ENCODE measurements around the gene ZNF136. TPM values are rescaled to one million over a fixed set of nuclear protein-coding genes. Genes with fewer than 3 reads are reported as not detected.

Gene ZNF136
- total and polyA plus RNA-seq, 9 donors, result 8.8 to 18.8 (median 16.2) TPM

DNA sequence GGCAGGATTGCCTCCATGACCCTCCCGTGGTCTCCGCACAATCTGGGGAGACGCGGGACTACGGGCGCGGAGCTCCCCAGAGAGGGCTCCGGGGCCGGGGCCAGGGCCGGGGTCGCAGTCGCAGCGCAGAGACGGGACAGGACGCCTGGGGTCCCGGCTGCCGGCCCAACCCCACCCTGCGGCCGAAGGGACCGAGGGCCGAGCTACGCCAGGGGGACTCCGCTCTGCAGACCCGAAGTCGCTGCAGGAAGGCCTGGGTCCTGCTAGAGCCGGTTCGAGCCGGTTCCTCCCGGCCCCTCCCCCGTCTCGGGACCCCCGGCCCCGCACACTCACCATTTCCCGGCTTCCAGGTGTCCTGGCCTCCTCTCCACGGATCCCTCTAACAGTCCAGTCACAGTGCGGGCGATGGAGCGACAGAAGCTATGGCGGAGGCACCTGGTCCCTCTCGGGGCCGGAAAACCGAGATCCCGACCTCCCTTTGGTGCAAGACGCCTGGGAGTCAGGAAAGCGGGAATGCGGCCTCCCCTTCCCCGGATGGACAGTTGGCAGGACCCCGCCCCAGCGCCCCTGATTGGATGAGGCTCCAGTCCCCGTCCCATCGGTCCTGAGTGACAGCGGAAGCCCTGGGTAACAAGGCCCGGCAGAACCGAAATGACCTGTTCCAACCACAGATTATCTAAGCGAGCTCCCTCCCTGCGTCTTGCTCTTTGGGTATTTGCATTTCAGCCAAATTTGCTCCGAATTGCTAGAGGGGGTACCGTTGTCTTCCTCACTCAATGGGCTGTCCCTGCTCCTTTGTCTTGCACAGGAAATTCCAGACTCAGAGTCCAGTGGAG is 6.5 kb upstream of the ZNF136 start, which contains the start of gene ZNF625:
ZNF625 (minus strand) TSS at position 512 of the 836 bp plus-strand sequence; CDS start at position 336, 176 bp downstream.
- WGBS, 3 donors, result 1% methylated on average over 51 to 58 of the region's 58 CpGs
- peak within 1 kb of the TSS; percentile 36 to 70 for H3K27ac ChIP-seq
- TF ChIP-seq EP300 (IDR thresholded peaks at IDR 0.05), result no peak
- TF ChIP-seq, protein P1, sequence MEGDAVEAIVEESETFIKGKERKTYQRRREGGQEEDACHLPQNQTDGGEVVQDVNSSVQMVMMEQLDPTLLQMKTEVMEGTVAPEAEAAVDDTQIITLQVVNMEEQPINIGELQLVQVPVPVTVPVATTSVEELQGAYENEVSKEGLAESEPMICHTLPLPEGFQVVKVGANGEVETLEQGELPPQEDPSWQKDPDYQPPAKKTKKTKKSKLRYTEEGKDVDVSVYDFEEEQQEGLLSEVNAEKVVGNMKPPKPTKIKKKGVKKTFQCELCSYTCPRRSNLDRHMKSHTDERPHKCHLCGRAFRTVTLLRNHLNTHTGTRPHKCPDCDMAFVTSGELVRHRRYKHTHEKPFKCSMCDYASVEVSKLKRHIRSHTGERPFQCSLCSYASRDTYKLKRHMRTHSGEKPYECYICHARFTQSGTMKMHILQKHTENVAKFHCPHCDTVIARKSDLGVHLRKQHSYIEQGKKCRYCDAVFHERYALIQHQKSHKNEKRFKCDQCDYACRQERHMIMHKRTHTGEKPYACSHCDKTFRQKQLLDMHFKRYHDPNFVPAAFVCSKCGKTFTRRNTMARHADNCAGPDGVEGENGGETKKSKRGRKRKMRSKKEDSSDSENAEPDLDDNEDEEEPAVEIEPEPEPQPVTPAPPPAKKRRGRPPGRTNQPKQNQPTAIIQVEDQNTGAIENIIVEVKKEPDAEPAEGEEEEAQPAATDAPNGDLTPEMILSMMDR (IDR thresholded peaks at IDR 0.05), result no peak
- peak; percentile 53 for TF ChIP-seq POLR2A (IDR thresholded peaks at IDR 0.05)
- H3K9me3 ChIP-seq, result no peaks in the 10 kb centered on the region
- peak within 1 kb of the TSS; percentile 71 for H3K4me3 ChIP-seq
- no peaks in the 10 kb centered on the region for H3K36me3 ChIP-seq
- intact Hi-C loops (cut with DNase I), result loop anchor here in 1 of 4 donors (5.0 kb wide), 1 partner anchor 344 kb away; the partner anchor contains the start of gene ZNF440
- H3K4me1 ChIP-seq (ENCODE audit: insufficient read depth), result peaks cover 2% of the 10 kb centered on the region
- peak; percentile 85 to 89 (median 86) for DNase-seq
- H3K27me3 ChIP-seq, result no peaks in the 10 kb centered on the region

DNA sequence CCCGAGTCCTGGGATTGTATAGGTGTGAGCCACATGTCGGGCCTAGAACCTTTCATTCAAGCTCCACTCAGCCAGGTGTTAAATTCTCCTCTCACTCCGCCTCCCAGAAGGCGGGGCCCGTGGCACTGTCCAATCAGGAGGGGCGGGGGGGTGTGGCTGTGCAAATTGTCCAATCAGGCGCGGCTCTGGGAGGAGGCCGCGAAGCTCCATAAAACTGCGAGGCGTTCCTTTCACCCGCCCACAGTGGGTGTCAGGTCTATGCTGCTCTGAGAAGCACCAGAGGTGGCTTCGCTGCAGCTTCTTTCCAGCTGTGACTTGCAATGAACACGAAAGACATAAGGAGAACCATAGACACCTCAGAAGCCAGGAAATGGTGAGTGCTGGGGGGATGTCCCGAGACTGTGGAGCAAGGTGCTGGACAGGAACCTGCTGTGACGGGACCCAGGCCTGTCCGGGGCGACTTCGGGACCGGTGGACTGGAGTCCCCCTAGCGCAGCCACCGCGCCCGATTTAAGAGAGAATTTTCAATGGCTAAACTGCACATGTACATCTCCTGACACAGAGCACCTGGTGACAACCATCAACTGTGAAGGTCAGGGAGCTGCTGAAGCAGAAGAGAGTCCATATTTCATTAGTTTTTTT is 3.0 kb upstream of the ZNF136 start:
- Histone ChIP-seq H3K4me1 (ENCODE audit: insufficient read depth) (peaks cover 7% of the 10 kb centered on the region), H3K4me3 (no peak overlapping the region), H3K9me3 (no peaks in the 10 kb centered on the region), H3K27ac (no peak overlapping the region), H3K27me3 (no peaks in the 10 kb centered on the region), H3K36me3 (no peaks in the 10 kb centered on the region)
- TF ChIP-seq, protein P1 (IDR thresholded peaks at IDR 0.05), result no peak
- TF ChIP-seq POLR2A (IDR thresholded peaks at IDR 0.05) (no peak), EP300 (IDR thresholded peaks at IDR 0.05) (no peak)
- intact Hi-C loops (cut with DNase I), result loop anchor here in 1 of 4 donors (5.0 kb wide), 1 partner anchor 348 kb away; the partner anchor contains the start of gene ZNF440
- no peak for DNase-seq
- 91 to 93% (median 93%) methylated on average over 25 of the region's 25 CpGs for WGBS, 3 donors

DNA sequence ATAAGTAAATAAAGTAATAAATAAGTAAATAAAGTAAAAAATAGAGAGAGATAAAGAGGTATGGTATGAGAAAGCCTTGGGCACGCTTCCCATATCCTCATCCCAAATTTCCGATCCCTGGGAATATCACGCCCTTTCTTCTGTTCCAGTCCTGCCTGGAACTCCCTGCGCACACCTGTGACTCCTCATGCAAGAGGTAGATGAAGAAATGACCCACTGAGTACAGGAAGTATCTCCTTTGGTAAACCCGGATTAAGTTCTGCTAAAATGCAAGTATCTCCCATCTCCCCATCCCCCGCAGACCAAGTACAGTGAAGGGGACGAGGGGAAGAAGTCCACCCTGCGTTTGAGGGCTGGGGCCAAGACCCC is 399 bp upstream of the ZNF136 start:
- no peak for DNase-seq
- Histone ChIP-seq H3K36me3 (no peaks in the 10 kb centered on the region), H3K4me1 (ENCODE audit: insufficient read depth) (peaks cover 8% of the 10 kb centered on the region), H3K4me3 (peak overlapping the region; percentile 81), H3K27me3 (no peaks in the 10 kb centered on the region), H3K27ac (peak overlapping the region; percentile 89), H3K9me3 (no peaks in the 10 kb centered on the region)
- intact Hi-C loops (cut with DNase I), result no loop called here
- TF ChIP-seq EP300 (IDR thresholded peaks at IDR 0.05), result no peak
- 6 to 11% (median 7%) methylated on average over 8 of the region's 8 CpGs for WGBS, 3 donors

DNA sequence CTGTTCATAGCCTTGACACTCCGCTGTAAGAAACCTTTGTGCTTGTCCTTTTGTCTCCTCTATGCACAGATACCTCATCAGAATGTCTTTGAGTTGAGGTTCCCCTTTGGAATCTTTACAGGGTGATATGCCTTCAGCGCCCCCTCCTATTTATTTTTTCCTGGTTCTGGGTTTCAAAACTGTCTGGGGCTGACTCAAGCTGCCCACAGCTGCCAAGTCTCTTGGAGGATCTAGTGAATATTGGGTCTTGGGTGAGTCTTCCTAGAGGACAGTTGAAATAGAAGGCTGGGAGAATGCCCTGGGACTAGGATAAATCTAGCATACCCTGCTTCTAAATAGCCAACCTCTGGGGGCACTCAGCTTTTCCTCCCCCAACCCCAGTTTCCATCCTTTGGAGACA is 930 bp downstream of the ZNF136 start:
- Histone ChIP-seq H3K9me3 (no peaks in the 10 kb centered on the region), H3K36me3 (no peaks in the 10 kb centered on the region), H3K4me3 (peak overlapping the region; percentile 81), H3K27me3 (no peaks in the 10 kb centered on the region), H3K27ac (no peak overlapping the region), H3K4me1 (ENCODE audit: insufficient read depth) (peaks cover 8% of the 10 kb centered on the region)
- DNase-seq, result no peak
- TF ChIP-seq, protein P1 (IDR thresholded peaks at IDR 0.05), result no peak
- no peak for TF ChIP-seq POLR2A (IDR thresholded peaks at IDR 0.05)
- TF ChIP-seq EP300 (IDR thresholded peaks at IDR 0.05), result no peak
- 0 to 2% (median 2%) methylated on average over 2 of the region's 2 CpGs for WGBS, 3 donors
- intact Hi-C loops (cut with DNase I), result no loop called here

All from ovary (tissue), 9 donors.